ENCODE results near the gene IRF2. TPM values are rescaled to one million over a fixed set of nuclear protein-coding genes. Genes with fewer than 3 reads are reported as not detected.
"Not testable (repeated sequence)": the region's sequence is repeated elsewhere in the genome, so short reads cannot be mapped to it uniquely, and the experiment has no call there.

IRF2 gene
- total RNA-seq, 1 donor from 2014 or later = 33.0 TPM

GRCh38 chr4:184344899-184345572, 129.3 kb downstream of the IRF2 start:
- no peak for ATAC-seq
- intact Hi-C loops (cut with micrococcal nuclease) = loop anchor here (5.0 kb wide), 1 partner anchor 42 kb away; no protein-coding TSS in a partner anchor
- DNase-seq = no peak

GRCh38 chr4:184344435-184344834, 129.9 kb downstream of the IRF2 start:
- intact Hi-C loops (cut with micrococcal nuclease) = loop anchor here (5.0 kb wide), 1 partner anchor 43 kb away; no protein-coding TSS in a partner anchor
- ATAC-seq (no peak), DNase-seq (no peak)

GRCh38 chr4:184343502-184344177, 130.7 kb downstream of the IRF2 start:
- DNase-seq (peak; percentile 69), ATAC-seq (peak; percentile 81)
- intact Hi-C loops (cut with micrococcal nuclease) = loop anchor here (5.0 kb wide), 1 partner anchor 44 kb away; no protein-coding TSS in a partner anchor

GRCh38 chr4:184342857-184343237, 131.5 kb downstream of the IRF2 start:
- not testable (repeated sequence) for DNase-seq, ATAC-seq
- intact Hi-C loops (cut with micrococcal nuclease) = loop anchor here (5.0 kb wide), 1 partner anchor 44 kb away; no protein-coding TSS in a partner anchor

GRCh38 chr4:184342167-184342856, 132.0 kb downstream of the IRF2 start:
- intact Hi-C loops (cut with micrococcal nuclease) = loop anchor here (5.0 kb wide), 1 partner anchor 45 kb away; no protein-coding TSS in a partner anchor
- ATAC-seq = no peak

GRCh38 chr4:184339398-184340193, 134.8 kb downstream of the IRF2 start:
- not testable (repeated sequence) for DNase-seq
- intact Hi-C loops (cut with micrococcal nuclease) = loop anchor here (5.0 kb wide), 1 partner anchor 48 kb away; no protein-coding TSS in a partner anchor
- ATAC-seq = peak; percentile 50

More at GRCh38 chr4:184342167-184342856, 132.0 kb downstream of the IRF2 start:
- DNase-seq = no peak

- DNase-seq = no peak
- intact Hi-C loops (cut with micrococcal nuclease) = no loop called here
- ATAC-seq = no peak
Observed at GRCh38 chr4:184337907-184338306, 136.4 kb downstream of the IRF2 start.

Other genes with a start within 250 kb of the IRF2 start
- gene CASP3, start 174.9 kb upstream of the IRF2 start, total RNA-seq = 11.3 TPM
- 11.4 TPM for gene PRIMPOL, start 175.2 kb upstream of the IRF2 start, total RNA-seq